HK-2 (cell line): Measurements from ENCODE around the gene FAF2.

ENCODE experiments used
- DNase-seq: peaks from one replicate; pipeline ENCODE4 v3.0.0-alpha.2; 2018; ENCODE audit not compliant: unreplicated experiment

Gene FAF2

DNA sequence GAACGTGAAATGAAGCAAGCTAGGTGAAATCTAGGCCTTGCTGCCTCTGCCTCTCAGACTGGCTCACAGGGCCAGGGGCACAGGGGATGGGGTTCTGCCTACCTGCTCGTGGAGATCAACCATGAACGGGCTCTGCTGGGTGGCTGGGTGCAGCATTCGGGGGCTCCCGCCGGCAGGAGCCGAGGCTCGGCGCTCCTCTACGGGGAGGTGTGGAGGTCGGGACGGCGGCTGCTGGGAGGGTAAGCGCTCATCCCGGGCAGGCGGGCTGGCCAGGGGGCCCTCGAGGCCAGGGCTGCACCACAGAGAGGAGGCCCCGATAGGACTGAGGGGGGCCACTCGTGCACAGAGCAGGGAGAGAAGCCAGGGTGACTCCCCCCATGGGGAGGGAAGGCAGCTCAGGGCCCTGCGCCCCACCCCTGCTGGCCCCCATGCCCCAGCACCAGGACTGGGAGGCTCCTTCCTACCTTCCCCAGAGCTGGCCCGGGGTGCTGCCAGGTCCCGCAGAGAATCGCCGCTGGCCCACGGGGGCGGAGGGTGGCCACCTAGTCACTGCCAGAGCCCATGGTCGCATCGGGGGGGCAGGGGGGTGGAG is 83.8 kb downstream of the FAF2 start:
- no peak for DNase-seq

DNA sequence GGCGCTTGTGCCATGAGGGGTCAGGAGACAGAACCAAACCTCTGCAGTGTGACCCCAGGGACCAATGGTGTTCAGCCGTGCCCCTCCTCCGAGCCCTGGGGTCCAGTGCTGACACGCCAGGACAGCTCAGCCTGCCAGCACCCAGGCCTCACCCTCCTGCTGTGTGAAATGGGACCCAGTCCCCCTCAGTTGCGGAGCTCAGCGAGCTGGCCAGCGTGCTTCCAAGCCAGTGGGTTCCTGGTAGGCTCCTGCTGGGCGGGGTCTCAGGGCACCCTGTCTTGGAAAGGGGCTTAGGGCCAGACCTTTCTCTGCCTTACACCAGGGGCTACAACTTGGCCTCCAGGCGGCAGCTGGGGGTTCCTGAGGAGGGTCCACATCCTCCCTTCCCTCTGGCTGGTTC is 84.6 kb downstream of the FAF2 start:
- no peak for DNase-seq

DNA sequence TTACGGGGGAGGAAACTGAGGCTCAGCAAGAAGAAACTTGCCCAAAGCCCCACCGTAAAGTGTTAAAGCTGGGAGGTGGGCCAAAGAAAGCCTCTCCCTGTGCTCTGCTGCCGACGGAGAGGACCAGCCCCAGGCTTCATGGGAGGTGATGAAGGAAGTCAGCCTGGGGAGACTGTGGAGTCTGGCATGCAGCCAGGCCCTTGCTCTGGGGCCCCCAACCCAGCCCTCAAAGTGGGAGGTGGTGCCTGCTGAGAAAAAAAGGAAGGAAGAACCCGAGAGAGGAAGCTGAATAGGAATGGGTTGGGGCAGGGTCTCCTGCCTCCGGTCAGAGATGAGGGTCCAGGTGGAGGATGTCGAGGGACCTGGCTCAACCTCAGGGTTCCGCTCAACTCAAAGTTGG is 85.2 kb downstream of the FAF2 start:
- no peak for DNase-seq

DNA sequence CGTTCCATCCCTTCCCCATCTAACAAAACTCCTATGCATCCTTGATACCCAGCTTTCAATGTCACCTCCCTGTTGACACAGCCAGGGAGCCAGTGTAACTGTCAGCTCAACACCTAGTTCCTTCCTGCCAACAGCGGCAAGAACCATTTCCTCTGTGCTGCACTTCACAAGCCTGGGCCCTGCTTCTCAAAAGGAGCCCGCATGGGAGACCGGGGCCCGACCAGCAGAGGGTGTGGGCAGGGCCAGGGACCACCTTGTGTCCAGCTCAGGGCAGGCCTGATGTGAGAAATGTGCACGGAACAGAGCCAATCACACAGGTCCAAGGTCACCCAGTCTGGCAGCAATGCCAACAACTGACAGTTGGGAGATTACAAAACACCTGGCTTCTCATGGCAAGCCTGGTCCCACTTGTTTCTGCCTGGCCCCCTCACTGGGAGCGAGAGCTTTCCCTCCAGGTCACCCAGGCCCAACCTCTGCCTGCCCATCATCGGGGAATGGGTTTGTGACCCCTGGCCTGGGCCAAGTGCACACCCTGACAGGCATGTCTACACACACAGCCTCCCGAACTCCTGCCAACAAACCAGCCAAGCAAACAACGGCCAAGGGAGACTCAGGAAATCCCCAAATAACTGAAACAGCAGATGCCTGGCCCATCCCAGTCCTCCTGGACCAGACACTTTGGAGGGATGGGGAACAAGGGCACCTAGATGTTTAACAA is 85.9 kb downstream of the FAF2 start:
- no peak for DNase-seq

DNA sequence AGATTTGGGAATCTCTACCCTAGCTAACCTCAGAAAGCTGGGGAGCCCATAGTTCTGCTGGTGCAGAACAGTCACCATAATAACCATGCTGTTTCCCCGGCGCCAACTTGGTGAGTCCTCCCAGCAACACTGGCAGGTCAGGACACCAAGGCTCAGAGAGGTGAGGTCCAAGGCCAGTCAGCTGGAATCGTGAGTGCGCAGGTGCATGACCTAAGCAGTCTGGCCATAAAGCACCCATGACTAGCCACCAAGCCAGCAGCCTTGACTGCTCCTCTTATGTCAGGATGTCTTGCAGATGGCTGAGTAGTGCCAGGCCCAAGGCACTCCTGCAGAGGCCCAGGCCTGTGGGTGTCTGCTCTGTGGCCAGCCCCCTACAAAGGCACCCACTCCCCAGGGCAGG is 86.5 kb downstream of the FAF2 start:
- no peak for DNase-seq

DNA sequence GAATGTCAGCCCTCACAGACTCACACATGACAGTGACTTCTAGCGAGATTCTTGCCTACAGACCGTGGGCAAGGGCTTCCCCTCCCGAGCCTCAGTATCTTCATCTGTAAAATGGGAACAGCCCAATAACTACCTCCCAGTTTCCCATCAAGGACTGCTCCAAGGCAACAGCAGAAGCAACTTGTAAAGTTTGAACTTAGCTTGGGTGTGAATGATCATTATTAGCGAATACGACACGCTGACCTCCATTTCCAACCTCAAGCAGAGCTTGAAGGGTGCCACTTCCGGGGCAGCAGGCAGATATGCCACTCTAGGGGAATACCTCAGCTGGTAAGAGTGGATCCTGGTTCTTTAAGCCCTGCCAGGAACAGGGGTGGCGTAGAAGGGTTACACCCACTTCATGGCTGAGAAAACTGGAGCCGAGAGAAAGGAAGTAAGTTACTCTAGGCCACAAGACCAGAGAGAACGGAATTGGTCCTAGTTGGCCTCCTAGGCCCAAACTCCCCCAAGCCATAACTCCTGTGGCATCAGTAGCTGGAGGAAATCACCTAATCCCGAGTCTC is 87.0 kb downstream of the FAF2 start:
- DNase-seq, result no peak

DNA sequence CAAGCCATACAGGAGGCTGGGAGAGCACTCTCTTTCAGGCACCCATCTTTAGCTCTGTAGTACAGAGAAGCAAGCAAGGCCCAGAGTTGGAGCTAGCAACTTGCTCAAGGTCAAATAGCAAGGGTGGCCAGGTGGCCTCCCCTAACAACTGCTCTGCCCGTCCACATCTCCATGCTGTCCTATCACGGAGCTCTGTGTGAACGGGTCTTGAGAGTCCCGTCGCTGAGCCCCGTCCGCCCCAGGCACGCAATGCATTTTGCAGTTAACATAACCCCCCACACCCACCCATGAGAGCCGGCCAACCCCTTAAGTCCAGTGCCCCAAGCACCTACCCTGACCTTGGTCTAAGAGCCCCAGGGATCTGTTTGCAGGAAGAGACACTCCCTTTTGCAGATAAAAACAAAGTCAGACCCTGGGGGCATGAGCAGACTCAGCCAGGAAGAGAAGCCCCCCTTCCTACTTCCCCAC is 87.5 kb downstream of the FAF2 start:
- no peak for DNase-seq

DNA sequence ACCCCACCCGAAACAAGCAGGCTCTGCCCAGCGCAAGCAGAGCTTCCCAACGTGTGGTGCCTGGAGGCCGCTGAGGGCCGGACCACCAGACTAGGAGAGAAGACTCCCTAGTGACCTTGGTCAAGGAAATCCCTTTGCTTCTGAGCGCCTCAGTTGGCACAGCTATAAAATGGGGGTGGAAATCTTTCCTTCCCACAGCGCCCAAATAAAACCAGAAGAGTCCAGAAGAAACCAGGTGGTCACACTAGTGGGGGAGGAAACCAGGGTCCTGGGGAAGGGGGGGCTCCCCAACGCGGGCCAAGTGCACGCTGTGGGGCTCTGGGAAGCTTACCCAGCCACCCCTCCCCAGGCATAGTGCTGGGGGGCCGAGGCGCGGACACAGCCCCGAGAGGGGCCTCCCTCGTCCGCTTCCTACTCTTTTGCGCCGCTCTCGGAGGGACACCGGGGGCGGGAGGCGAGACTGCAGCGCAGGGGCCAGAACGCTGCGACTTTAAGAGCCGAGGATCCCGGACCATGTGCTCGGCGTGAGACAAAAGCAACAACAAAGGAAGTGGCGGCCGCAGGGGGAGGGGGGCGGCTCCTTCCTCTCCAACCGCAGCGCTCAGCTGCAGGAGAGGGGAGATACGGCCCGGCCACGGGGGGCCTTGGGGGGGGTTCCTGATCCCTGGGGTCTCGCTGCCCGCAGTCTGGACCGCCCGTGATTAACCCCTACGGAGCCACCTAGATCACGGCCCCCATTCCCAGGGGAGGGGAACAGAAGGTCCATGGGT is 88.1 kb downstream of the FAF2 start:
- peak; percentile 64 for DNase-seq

DNA sequence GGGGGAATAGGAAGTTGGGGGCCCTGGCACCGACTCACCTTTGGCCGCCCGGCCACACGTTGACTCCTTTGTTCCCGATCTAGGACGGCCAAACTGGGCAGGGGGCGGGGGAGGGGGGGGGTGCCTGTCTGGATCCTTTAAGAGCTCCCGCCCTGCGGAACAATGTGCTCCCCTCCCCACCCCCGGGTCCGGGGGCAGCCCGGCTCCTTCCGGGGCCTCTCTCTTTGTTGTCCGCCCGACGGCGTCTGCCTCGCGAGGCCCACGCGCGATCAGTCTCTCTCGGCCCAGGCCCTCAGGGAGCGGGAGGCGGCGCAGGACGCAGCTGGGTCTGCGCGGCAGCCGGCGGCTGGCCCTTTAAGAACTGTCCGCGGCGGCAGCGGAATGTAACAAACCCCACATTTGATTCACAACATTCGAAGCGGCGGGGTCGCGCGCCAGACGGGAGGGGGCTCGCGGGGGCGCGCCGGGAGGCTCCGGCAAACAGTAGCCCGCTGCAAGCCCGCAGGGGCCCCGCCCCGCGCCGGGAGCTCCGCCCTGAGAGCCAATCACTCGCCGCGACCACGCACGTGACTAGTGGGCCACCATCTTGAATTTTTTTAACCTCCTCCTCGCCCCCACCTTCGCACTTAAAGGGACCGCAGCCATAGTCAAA is 88.8 kb downstream of the FAF2 start, which contains the start of gene RNF44:
RNF44 (minus strand) TSS at position 501 of the 652 bp plus-strand sequence. CDS start 4,930 bp downstream, outside the sequence.
- peak; percentile 90 for DNase-seq

DNA sequence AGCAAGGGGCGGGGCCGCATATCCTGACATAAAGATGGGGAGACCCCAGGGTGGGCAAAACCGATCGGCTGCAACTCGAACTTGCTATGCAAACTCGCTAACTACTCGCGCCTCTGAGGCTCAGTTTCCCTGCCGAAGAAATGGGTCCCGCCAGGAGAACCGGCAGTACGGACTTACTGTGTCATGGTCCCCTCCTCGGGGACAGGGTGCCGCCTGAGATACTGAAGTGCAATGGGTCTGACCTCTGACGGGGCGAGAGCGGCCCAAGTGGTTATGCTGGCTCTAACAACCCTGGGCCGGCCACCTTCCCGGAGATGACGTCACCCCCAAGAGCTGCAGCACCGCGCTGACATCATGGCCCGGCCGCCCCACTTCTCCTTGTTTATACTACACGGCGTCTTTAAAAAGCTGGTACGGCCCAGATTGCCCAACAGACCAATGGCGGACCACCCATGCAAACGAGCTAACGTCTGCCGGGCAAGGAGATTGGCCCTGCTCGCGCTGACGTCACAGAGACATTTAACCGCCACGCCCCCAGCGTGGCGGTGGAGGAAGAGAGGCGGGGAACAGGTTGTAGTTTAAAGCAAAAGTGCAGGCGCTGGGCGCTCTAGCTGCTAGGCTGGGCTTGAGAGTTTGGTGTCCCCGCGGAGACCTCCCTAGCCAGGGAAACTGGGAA is 89.5 kb downstream of the FAF2 start:
- peak; percentile 93 for DNase-seq

DNA sequence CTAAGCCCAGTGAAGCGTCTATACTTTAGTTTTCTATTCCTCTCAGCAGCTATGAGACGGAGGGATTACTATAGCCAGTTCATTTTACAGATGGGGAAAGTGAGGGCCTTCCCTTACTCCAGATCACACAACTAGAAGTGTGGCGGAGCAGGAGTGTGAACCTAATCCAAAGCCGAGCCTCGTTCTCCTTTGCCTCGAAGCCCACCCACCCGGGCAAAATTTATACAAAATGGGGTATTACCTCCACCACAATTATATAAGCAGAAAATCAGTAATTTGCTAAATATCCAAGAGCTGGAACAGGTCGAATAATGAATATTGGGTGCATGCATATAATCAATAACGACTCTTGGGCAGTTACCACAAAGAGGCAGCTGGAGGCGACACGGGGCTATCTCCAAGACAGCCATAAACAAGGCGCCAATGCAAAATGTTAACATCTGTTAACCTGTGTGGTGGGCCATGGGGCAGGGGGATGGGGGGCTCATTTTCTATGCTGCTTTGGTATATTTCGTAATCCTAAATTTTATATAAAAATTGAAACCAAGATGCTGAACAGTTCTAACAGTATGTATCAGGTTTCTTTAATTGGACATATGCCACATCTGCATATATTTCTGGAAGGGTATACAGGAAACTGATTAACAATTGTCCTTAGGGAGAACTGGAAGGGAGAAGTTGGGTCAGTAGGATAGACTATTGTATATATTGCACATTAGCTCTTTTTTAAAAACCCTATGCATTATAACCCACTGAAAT is 90.2 kb downstream of the FAF2 start:
- DNase-seq, result no peak

DNA sequence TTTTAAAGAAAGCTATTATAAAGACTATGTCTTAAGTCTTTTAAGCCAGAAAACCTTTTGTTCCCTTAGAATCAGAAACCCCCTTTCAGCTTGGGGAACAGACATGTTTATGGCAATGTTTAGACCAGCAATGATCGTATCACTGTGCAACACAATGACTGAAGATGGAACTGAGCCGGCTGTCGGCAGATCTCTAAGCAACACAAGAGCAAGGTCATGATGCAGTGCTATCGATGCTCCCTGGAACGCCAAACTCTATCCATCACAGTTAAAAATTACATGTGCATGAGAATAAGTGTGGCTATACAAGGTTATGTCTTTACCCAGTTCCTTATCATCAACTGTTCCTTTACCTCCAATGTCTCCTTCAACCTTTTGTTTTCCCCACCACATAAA is 90.8 kb downstream of the FAF2 start:
- DNase-seq, result no peak

DNA sequence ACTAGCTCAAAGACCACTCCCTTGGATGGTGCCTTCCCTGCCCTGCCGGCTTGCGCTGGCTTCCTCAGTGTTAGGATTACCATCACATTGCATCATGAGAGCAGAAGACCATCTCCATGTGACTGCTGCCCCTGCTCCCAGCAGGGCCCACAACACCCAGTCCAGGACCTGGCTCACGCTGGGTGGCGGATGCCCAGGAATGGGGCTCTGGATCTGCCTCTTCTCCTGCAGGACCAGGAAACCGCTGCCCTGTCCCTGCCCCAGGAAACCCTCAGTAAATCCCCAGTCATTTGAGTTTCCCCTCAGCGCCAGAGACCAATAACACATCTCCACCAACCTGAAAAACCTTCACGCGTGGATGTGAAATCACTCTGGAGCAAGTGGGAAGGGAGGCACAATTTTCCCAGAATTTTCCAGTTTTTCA is 92.3 kb downstream of the FAF2 start:
- DNase-seq, result no peak

DNA sequence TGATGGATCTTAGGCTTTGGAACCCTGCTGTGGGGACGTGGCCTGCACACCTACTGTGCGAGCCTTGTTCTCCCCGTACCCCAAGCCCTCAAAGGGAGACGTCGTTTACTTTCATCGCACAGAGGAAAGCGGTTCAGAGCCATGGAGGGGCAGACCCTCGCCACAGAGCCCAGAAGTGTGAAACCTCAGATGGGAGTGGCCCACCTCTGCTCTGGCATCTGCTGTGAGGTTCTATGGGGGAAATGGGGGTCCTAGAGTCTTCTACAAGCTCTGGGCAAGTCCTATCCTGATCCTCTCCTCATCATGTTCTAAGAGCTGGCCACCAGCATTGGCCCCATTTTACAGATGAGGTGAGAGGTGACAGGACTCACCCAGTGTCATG is 92.8 kb downstream of the FAF2 start:
- DNase-seq, result no peak

DNA sequence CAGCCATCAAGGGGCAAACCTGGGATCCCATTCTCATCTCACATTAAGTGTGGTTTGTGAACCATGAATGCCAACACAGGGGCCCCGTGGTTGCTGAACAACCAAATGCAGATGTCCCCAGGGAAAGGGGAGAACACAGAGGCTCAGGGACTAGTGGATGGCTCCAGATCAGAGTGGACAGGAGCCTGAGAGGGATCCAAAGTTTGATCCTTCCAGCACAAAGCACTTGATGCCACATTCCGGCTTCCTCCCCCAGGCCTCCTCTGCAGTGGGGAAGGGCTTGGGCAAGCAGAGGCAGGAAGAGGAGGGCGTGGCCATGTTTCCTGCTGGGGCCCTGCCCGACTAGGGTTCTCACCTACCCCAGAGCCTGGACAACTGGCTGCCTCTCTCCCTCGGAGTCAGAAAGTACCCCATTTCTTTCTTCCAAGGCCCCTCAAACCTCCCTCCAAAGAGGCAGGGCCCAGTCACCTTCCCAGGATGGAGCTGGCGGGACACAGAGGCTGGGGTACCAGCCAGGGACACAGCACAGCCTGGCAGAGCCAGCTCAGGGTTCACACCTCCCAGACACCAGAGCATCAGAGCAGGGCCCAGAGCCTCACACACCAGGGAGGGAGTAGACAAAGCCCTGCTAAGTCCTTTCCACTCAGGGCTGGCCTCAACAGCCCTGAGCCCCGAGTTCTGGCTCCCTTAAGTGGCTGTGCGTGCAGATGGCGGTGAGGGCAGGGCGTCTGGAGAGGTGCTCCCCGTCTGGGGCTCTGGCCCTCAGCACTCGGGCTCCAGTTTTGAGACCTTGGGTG is 93.4 kb downstream of the FAF2 start:
- peak; percentile 36 for DNase-seq

DNA sequence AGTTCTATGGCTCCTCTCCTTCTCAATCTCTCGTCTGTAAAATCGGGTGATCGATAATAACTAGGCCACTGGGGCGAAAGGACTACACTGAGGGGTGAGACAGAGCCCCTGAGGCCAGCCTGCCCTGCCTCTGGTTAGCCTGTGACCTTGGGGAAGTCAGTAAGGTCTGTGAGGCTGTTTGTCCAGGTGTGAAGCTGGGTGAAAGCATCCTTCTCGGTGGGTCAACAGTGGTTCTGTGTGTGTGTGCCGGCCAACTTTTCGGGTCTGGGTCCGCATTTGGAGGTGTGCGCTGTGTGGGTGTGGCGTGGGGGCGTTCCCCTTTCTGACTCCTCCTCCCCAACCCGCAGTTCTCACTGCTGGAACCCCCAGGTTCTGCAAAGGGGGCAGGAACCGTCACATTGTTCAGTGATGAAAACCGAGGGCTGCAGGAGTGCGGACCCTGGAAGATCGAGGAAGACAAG is 94.0 kb downstream of the FAF2 start:
- DNase-seq, result no peak

DNA sequence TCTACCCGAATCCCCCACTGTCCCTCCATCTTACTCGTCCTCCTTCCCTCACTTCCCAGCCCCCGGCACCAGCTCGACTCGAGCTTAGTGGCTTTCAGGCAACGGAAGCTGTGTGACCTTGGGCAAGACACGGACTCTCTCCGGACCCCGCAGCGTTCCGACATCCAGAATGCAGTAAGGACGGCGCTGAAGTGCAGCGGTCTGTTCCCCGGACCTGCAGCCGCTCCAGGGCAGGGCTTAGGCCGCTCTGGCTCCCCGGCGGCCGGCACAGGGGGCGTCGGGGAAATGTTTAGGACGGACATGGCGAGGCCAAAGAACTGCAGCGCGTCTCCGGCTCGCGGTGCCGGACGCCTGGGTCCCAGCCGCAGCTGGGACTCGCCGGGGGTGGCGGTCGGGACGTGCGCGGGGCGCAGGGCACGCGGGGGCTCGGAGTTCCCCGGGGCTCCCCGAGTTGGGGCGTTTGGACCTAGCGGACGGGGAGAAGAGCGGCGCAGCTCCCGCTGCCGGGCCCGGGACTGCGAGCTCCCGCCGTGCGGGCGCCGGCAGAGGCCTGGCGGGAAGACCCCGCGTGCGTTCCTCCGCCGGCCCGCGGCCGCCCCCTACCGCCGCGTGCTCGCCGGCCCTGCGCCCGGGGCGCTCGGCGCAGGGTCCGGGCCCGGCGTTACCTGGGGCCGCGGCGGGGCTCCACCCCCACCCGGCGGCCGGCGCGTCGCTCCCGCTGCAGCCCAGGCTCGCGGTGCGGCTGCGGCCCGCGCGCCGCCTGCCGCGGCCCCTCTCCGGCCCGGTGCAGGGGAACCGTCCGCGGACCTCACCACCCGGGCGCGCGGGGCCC is 94.6 kb downstream of the FAF2 start:
- no peak for DNase-seq

DNA sequence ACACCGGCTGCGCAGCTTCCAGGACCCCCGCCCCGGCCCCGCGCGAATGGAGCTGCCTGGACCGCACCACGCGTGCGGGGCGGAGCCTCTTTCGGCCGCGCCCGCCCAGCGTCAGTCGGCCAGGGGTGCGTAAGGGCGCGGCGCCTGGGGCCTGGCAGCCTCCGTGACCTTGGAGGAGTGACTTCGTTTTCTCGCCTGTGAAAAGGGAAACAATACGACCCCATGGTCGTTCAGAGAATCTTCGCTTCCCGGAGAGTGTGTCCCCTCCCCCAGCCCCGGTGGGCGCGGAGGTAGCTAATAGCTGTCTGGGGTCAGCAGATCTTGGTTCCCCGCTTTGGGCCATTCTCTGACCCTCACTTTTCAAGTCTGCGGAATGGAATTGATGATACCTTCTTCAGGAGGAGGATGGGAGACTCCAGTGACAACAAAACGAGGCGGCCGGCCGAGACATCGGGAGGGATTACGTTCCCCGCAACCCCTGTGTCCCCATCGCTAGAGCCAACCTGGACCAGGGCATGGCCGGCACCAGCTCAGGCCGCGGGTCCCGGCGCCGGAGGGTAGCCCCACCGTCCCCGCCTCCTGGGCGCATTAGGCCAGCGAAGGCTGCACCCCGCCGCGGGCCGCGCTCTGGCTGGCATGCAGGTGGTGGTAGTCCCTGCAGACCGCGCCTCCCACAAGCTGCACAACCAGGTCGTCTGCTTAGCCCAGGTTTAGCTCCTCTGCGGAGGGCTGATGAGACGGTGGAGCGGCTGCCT is 95.4 kb downstream of the FAF2 start:
- peak; percentile 58 for DNase-seq
